Activated T-cell treated with anti-CD3 and anti-CD28 coated beads for 24 hours (primary cell): ENCODE results near the gene PARD3.

ENCODE experiments used
- DNase-seq: peaks from one replicate; pipeline ENCODE4 v3.0.0-alpha.2; 2020; ENCODE audit warnings: low read depth

Gene PARD3

DNA sequence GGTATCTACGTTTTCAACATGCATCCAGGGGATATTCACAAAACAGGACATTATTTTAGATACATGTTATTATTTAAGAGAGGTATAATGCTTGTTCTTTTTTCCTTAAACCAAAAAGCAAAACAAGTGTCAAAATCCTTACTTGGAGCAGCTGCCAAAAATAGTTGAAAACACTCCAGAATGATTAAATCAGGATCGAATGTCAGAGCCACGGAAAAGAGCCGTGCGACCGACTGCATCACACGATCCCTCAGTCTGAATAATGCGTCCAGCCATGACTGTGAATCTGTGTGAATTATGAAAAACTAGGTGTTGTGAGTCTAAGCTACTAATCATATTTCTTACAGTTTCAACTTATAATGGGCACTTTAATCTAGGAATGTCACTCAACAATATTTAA lies 126.0 kb downstream of the PARD3 start:
- no peak for DNase-seq

DNA sequence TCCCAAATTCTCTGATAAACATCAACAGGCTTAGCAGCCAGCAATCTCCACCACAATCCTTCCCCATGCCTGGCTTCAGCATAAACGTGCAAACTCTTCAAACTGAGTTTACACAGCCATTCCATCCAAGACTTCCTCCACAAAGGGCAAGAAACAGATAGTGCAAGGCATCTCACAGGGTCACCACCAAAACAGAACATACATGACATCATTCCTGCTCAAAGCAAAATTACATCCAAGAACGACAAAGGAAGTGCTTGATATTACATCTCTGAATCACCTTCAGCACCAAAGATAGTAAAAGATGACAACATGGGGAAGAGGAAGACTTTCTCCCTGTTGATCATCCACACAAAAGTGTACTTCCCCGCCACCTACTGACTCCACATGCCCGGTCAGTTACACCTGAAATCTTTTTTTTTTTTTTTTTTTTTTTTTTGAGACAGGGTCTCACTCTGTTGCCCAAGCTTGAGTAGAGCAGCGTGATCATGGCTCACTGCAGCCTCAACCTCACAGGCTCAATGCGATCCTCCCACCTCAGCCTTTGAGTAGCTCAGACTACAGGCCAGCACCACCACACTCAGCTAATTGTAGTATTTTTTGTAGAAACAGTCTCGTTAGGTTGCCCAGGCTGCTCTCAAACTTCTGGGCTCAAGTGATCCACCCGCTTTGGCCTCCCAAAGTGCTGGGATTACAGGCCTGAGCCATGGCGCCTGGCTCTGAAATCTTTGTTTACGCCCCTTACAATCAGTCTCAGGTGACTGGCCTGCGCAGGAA lies 127.5 kb downstream of the PARD3 start:
- no peak for DNase-seq

DNA sequence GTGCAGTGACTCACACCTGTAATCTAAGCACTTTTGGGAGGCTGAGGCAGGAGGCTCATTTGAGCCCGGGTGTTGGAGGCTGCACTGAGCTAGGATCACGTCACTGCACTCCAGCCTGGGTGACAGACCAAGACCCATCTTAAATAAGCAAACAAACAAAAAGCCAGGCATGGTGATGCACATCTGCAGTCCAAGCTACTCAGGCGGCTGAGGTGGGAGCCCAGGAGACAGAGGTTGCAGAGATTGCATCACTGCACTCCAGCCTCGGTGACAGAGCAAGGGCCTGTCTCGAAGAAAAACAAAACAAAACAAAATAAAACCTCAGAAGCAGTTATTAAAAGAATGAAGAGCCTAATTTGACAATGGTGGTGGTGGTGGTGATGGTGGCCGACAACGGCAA lies 132.5 kb downstream of the PARD3 start:
- DNase-seq, result no peak

DNA sequence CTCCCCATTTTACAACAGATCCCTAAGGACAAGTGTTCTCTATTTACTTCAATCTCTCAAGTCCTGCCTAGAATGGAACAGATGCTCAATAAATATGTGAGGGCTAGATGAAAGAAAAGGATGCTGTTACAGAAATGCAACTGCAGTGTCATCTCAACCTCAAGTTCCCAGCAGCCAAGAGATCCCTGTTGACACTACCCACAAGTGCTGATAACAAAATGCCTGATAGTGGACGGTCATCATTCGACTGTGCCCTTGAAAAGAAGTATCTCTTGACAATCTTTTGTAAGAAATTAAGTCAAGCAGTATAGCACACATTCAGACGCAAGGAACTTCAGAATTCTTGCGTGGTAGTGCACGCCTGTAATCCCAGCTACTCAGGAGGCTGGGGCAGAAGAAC lies 133.2 kb downstream of the PARD3 start:
- no peak for DNase-seq

DNA sequence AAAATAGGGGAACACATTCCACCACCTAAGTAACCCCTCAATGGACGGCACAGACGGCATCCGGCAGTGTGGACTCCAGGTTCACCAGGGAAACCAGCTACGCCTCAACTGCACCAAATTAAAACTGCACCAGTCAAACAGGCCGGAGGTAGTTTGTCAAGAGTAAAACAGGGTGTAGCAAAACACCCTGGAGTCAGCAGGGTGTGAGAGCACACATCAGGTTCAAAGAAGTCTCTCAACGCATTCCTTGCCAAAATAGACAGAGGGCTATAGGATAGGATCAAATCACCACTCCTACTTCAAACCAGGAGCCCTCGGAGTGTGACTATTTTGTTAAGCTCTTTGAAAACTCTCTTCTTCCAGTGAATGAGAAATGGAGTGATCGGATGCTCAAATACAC lies 135.9 kb downstream of the PARD3 start:
- DNase-seq, result no peak

DNA sequence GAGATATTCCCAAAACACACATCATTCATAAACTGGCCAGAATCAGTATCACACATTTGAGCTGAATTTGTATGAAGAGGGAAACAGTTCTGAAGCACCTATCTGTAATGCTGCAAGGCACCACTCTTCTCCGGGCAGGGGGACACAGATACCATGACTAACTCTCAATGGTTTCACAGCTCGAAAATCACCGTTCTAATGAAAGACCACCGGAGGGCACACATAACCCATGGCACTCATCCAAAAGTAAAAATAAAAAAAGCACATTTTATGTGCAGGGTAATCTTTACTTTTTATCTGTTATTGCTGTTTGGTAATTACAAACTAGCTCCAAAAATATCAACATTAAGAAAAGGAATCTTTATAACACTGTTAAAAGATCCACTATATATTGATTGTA lies 137.5 kb downstream of the PARD3 start:
- DNase-seq, result no peak

DNA sequence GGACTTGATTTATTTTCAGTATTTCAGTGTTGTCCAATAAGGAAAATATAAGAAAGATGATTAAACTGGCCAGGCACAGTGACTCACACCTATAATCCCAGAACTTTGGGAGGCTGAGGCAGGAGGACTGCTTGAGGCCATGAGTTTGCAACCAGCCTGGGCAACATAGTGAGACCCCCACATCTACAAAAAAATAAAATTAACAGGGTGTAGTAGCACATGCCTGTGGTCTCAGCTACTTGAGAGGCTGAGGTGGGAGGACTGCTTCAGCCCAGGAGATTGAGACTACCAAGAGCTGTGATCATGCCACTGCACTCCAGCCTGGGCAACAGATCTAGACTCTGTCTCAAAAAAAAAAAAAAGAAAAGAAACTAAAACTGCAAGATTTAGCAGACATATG lies 138.0 kb downstream of the PARD3 start:
- no peak for DNase-seq

DNA sequence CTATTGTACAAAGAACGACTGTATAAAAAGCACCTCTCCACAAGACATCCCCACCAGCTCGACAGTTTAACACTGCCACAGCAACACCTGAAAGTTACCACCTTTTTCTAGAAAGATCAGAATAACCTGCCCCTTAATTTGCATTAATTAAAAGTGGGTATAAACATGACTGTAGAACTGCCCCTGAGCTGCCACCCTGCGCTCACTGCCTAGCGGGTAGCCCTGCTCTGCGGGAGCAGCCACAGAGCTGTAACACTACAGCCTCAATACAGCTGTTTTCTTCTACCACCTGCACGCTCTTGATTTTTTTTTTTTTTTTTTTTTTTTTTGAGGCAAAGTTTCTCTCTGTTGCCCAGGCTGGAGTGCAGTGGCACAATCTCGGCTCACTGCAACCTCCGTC lies 140.9 kb downstream of the PARD3 start:
- DNase-seq, result no peak

DNA sequence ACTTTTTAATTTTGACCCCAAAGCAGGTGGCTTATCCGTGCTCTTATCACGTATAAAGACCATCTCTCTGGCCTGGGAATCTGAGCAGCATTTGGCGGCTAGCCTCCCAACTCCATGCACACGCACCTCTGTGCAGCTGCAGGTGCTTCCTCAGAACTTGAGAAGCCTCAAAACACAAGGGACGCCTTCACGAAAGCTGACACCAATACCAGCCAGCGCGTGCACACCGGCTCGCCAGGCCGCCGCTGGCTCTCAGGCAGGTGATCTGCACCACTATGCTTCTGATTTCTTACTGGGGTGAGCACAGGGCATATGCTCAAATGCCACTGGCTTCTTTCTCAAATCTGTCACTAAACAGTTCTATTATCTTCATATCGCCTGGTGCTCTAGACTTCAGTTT lies 145.0 kb downstream of the PARD3 start:
- no peak for DNase-seq

DNA sequence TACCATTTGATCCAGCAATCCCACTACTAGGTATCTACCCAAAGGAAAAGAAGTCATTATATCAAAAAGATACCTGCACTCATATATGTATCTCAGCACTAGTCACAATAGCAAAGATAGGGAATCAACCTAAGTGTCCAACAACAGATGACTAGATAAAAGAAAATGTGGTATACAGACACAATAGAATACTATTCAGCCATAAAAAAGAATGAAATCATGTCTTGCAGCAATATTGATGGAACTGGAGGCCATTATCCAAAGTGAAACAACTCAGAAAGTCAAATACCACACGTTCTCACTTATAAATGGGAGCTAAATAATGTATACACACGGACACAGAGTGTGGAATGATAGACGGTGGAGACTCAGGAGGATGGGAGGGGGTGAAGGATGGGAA lies 146.0 kb downstream of the PARD3 start:
- DNase-seq, result no peak

DNA sequence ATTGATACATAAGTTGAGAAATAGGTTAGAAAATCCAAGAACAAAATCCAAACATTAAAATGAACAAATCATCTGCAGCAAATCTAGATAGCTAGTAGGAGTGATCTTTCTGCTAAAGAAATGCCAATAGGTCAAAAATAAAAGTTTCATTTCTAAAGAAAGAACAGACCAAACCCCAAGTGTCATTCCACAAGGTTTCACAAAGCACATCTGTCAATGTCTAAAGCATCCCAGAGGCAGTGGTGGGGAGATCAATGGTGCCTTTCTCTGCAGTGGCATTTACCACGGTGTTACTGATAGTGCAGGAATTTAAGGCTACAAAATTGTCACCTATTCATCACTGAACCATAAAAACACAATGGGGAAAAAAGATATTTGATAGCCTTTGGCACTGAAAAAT lies 147.9 kb downstream of the PARD3 start:
- no peak for DNase-seq

DNA sequence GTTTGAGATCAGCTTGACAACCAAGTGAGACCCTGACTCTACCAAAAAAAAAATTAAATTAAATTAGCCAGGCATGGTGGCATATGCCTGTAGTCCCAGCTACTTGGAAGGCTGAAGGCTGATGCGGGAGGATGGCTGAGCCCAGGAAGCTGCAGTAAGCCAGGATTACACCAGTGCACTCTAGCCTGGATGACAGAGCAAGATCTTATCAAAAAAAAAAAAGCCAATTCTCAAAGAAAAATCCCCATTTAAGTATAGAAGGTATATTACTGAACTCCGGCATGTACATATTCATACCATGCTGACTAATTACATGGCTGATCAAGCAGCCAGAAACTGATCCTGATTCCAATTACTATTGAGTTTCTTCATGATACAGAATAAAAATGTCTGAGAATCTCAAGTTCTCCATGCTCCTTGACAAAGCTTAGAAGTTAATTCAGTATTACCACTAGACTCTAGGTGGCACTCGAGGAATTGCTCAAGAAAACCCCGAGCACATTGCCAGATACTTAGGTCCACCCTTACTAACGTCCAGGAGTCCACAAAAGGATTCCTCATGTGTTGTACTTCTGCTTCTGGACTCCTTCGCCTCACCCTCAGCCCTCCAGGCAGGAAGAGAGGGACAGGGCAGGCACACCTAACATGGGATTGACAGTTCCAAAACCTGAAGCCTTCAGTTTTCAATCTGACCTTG lies 148.9 kb downstream of the PARD3 start:
- no peak for DNase-seq

DNA sequence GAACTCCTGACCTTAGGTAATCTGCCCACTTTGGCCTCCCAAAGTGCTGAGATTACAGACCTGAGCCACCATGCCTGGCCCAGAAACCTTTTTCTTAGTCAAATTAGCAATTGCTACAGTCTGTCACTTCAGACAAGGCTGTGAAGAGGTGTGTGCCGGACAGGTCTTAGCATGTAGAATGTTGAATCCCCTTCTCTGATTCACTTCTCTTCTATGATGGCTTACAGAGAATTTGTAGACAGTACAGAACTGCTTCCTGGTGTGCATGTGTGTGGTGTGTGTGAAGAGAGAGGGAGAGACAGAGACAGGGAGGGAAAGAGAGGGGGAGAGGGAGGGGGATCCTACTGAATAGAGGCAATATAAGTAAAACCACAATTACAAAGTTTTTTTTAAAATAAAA lies 150.4 kb downstream of the PARD3 start:
- no peak for DNase-seq

DNA sequence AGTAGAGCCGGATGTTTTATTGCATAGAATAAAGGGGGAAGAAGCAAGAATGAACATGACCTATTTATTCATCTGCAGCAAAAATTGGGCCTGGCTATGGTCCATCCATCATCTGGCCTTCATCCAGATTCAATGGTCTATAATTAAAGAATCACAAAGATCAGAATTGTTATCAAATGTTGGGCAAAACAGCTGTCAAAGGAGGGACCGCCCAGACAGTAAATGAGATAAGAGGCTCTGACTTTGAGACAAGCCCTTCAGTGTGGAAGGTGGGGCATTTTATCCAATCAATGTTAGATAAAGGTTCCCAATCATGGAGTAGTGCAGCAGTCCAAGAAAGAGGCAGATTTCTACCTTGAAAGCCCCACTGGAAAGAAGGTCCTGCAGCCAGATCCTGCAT lies 153.5 kb downstream of the PARD3 start:
- DNase-seq, result no peak

DNA sequence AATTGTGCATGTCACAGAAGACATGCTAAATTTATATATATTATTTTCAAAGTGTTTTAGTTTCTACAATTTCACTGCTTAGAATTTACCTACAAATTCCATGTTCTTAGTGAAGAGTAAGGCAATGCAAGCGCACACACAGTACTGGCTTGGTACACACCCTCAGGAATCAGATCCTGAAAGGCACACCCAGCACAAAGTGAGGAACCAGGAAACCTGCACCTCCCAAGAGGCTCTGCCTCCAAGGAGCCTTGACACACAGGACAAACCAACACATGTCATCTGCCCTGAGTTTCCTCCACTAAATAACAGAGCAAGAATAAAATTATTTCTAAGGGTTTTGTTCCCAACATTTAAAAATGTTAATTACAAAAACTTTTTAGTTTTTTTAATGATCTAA lies 156.2 kb downstream of the PARD3 start:
- no peak for DNase-seq

DNA sequence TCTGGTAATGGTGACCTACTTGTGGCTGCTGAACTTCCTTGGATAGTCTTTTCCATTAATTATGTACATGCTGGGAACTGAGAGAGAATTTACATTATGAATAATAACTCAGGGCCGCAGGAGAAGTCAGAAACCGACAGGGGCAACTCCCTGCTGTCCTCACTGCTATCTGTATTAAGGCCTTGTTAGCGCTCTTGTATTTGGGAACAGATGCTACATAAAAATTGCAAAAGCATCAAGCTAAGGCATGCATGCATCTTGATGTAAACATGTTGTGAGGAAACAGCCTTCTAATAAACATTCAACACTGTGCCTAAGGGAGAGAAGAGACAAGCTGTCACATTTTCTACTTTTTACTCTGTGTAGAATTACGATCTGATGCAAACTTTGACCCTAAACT lies 158.4 kb downstream of the PARD3 start:
- no peak for DNase-seq

DNA sequence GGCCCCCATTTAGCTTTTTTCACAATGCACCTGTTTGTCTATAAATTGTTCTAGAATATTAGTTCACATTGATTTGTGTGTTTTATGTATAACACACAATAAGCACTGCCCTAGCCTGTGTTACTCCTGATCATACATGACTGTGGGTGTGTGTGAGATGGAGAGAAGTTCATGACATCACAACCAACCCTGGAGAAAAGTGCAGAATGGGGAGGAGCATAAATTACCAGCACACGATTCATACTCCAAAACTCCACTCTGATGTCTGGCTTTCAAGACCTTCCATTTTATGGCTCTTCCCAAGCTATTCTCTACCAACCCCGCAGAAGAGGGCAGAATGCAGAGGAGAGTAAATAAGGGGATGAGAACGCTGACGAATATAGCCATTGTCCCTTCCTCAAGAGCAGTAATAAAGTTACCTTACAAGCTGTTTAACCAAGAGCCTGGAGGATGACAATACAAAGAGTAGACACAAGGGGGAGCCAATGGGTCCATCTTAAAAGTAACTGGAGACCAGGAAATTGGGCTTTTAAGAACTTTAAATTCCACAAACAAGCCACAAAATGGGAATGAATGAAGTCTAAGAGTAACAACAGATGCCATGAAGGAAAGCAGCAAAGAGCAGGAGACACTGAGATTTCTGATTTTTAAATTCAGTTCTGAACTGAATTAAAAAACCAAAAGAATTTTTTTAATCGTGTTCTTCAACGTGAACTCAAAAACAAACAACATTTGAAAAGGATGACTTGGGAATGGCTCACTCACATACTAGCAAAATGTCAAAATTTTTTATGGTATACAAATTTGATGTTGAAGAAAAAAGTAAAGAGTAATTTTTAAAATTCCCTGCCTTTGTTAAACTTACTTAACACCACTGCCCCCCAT lies 159.6 kb downstream of the PARD3 start:
- no peak for DNase-seq

DNA sequence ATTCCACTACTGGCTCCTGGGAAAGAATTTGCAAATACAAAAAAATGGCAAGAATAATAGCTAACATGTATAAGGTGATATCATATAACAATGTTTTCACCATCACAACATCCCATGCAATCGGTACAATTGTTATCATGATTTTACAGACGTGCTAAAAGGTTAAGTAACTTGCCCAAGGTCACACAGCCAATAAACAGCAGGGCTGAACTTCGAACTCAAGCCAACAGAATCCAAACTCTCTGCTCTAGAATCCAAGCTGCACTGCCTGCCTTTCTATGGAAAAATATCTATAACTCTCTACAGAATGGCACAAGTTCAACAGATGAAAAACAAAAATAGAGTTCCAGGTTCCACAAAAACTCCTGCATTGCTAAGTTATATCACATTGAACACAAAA lies 160.9 kb downstream of the PARD3 start:
- no peak for DNase-seq

DNA sequence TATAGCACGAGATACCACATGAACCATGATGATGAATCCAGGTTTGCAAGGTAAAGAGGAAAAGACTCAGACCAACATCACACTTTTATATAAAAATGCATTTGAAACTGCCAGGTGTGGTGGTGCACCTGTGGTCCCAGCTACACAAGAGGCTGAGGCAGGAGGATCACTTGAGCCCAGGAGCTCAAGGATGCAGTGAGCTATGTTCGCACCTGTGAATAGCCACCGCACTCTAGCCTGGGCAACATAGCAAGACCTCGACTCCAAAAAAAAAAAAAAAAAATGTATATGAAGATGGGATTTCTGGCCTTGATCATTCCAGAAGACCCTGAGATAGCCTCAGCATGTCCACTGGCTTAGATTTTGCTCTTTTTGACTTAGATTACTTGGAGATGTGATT lies 161.6 kb downstream of the PARD3 start:
- DNase-seq, result no peak

DNA sequence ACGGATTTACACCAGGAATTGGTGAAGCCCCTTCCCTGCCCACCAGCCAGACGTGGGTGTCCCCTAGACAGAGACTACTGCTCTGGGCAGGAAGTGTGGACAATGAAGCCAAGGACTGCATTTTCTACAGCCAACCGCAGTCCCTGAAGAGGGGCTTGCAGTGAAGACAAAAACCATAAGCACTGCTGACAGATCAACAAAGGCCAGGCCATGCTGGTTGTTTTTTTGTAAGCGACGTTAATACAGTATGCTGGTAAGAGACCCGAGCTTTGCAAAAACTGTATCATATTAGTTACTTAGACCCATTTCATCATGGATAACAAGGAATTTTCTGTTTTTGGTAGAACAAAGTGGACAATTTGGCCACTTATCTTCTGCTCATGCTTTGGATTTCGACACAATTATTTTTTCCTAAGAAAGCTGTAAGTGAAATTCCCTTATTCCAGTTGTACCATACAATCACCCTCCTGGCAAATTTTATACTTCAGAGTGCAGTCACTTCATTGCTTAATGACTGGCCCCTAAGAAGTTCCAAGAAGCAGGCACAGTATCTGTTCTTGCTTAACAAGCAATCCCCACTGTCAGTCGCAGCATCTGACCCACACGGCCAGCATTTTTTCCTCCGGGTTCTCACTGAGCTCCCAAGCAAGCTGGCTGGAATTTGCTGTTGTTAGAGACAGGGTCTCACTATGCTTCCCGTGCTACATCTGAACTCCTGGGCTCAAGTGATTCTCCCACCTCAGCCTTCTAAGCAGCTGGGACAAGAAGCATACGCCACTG lies 163.5 kb downstream of the PARD3 start:
- DNase-seq, result no peak

DNA sequence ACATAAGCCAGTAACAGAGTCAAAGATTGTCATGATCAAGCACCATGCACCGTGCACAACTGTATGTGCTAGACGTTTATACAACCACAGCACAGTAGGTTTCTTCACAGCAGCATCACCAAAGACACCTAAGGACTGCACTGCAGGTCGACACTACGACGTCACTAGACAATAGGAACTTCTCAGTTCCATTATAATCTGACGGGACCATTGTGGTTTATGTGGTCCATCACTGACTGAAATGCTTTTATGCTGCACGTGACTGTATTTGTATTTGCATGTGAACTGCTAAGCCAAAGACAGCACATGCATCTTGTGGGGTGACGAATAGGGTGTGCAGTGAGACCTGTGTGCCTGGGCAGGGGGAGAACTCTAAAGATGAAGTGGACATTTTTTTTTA lies 164.9 kb downstream of the PARD3 start:
- DNase-seq, result no peak

DNA sequence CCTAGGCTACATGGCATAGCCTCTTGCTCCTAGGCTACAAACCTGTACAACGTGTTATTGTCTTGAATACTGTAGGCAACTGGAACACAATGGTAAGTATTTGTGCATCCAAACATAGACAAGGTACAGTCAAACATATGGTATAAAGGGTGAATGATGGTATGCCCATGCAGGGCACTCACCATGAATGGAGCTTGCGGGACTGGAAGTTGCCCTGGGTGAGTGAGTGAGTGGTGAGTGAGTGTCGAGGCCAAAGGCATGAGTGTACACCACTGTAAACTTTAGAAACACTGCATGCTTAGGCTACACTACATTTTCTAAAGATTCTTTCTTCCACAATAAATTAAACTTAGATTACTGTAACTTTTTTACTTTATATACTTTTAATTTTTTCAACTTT lies 165.7 kb downstream of the PARD3 start:
- DNase-seq, result no peak
